ENCODE measurements around the gene GALNTL6.

GALNTL6 gene

DNA sequence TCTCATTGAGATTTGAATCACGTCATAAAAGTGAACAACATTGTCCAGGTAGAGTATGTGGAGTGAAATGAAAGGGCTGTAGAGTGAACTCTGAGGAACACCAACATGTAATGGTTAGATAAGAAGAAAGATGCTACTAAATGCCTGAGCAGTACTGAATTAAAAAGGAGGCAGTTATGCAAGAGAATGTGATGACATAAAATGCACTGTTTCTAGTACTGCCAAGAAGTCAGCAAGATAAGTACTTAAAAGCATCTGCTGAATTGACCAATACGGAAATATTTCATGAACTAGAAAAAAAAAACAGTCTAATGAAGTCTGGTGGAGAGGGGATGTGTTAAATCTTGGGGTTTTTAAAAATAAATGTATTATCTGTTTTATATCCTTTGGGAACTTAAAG, 771.6 kb downstream of the GALNTL6 start:
- DNase-seq: no peak

DNA sequence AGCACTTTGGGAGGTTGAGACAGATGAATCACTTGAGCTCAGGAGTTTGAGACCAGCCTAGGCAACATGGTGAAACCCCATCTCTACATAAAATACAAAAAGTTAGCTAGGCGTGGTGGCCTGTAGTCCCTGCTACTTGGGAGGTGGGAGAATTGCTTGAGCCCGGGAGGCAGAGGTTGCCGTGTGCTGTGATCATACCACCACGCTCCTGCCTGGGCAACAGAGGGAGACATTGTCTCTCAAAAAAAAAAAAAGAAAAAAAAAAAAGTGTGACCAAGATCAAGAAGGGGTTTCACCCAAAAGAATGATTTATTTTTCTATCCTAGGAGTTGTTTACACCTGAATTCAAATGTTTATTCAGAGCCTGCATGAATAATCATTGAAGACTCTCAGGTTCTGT, 783.0 kb downstream of the GALNTL6 start:
- no peak for DNase-seq

DNA sequence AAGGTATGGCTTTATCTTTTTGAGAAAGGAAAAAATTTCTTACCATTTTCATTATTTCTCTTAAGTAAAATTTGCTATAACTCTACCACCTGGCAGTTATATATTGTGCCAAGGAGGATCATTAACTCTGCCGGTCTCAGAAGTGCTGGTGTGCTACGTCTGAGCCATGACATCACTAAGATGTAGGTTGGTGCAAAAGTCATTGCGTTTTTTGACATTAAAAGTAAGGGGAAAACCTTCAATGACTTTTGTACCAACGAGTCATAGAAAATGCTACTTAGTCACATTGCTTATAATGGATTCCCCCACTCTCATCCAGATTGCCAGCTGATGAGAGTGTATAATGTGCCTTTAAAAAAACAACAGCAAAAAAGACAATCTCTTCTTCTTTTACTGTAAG, 786.4 kb downstream of the GALNTL6 start:
- no peak for DNase-seq

DNA sequence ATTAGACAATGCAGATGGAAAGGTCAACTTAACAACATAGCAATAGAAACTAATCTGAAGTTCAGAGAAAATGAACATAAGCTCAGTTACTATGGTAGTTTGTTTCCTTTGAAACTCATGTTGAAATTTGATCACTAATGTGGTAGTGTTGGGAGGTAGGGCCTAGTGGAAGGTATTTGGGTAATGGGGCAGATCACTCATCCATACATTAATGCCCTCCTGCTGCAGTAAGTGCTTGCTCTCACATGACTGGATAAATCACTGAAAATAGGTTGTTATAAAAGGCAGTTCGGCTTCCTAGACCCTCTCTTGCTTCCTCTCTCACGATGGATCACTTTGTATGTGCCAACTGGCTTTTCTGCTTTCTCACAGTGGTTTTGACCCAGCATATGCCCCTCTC, 788.0 kb downstream of the GALNTL6 start:
- DNase-seq: no peak

DNA sequence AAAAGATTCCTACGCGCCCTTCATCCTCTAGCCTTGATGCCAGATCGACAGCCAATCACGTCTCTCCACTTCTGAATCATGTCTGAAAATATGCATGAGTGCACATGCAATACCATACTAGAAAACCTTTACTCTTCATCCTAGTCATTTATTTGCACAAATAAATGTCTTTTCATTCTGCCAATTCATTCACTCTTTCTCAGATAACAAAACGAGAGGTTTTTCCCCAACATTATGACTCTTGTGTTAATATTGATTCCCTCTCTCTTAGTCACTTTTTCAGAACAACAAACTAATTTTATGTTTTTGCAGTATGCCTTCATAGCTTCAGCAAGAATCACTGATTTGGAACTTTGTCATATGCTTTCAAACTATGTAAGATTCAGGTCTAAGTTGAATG, 806.0 kb downstream of the GALNTL6 start:
- no peak for DNase-seq

DNA sequence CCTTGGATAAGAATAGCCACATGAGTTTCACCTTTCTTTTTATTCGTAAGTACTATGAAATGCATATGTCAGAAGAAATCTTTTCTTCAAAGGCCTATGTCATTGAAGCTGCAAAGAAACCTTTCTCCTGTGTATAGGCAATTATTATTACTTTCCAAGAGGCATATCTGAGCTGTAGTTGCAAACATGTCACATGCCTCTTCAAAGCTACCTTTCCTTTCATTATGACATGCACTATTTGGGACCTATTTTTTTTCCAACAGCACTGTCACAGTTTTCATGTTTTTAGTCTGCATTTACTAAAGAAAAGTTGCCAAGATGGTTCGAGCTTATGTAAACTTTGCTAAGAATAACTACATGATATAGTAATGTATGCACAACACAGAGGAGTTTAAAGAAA, 806.6 kb downstream of the GALNTL6 start:
- no peak for DNase-seq

DNA sequence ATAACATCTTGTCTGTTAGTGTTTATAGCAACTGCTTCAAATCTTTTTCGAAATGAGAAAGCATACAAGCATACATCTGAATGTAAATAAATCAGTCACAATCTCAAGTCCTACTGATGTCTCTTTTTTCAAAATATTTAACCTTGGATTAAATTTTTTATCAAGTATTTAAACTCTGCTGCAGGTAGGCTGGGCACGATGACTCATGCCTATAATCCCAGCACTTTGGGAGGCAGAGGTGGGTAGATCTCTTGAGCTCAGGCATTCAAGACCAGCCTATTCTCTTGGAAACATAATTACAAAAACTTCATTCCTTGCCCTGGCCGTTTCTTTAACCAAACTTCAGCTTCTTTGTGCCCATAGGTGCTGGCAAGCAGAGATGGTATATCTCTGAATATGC, 815.1 kb downstream of the GALNTL6 start:
- no peak for DNase-seq

DNA sequence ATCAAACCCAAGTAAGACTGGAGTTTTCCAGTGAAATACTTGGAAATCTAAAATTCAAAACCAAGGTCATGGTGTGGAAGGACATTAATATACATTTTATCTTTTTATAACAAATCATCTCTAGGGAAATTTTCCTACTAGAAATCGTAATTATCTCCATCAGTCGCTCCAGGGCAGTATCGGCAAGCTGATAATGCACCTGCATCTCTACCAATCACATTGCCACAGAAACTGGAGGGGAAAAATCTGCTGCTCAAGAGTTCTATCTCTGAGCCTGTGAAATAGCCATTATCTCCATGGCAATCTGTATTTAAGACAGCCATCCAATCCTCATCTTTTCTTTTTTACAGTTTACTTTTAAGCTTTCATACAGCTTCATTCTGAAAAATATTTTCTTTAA, 817.1 kb downstream of the GALNTL6 start:
- DNase-seq: no peak

DNA sequence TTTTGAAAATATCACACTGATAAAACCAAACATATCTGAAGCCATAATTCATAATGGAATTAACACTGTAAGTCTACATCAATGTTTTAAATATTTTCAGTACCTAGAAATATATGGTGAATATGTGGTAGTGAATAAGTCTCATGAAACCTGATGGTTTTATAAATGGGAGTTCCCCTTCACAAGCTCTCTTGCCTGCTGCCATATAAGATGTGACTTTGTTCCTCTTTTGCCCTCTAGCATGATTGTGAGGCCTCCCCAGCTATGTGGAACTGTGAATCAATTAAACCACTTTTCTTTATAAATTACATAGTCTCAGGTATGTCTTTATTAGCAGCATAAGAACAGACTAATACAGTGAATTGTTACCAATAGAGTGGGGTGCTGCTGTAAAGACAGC, 818.6 kb downstream of the GALNTL6 start:
- DNase-seq: no peak

DNA sequence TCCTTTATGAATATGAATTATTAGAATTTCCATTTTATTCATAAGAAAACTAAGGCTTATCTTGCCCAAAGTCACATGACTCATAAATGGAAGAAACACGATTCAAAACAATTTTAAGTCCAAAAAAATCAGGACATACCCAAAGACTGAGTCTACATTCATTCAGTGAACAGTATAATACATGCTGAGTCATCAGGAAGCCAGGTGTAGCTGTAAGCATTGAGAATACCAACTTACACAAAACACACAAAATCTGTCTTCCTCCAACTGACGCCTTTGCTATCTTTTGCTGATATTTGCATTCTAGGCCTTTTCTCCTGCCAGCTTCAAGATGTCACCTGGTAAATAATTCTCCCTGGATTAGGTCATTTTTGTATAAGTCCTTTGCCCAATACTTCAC, 835.3 kb downstream of the GALNTL6 start:
- DNase-seq: no peak

DNA sequence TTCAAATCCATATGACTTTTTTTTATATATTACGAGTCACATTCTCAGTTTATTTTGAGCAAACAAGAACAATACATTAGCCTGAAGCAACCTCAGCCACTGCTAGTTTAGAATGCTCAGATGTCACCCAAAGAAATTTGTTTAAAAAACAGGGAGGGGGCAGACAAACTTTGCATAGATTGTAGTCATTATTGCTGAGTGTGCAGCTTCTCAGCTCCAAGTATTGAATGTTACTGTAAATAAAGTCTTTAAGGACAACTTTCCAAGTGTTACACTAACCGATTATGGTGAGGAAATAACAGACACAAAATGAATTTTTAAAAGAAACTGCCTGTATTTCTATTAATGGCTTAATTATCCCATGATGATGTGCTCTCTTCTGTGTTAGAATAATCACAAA, 835.9 kb downstream of the GALNTL6 start:
- DNase-seq: no peak

DNA sequence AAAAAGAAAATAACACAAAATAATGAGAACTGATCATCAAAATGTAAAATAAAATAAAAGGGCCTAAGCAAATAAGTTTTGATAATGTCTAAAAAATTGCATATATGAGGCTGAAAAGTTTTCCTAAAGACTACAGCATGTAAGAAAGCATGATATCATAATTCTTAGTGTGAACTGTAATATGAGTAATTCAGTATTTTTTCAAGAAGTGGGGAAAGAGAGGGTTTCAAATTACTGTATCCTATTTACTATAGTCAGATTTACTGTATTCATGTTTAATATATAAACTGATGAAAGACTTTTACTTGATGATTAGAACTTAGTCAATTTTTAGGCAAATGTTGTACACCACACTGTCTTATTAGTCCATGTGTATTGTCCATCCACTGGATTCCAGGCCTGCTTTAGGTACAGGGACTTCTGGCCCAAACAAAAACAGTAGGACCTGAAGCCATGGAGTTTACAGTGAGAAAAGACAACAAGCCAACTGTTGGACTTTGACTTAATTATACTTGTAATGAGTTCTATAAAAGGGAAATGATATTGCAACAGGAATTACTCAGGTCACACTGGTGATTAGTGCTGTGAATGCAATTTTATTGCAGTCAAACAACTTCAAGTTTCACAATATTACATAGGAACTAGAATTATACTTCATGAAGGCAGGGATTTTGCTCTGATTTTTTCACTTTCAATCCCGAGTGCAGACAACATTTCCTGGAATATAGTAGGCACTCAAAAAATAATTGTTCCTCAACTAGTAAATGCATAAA, 837.7 kb downstream of the GALNTL6 start:
- DNase-seq: no peak

DNA sequence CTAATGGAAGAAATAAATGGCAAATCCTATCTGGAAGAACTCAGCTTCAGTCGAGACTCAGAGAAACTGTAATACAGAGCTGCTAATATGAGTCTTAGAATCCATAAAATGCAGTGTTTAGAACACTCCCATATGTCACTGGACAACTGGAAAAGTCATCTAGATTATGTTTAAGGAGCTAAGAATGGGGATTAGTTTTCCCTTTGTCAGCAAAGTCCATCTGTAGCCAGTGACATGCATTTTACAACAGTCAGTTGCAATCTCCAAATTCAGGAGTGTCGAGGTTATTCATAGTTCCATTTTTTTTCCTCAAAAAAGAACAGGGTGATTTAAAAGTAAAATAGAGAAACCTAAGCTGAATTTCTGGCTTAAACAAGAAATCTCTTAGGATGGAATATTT, 838.8 kb downstream of the GALNTL6 start:
- no peak for DNase-seq

DNA sequence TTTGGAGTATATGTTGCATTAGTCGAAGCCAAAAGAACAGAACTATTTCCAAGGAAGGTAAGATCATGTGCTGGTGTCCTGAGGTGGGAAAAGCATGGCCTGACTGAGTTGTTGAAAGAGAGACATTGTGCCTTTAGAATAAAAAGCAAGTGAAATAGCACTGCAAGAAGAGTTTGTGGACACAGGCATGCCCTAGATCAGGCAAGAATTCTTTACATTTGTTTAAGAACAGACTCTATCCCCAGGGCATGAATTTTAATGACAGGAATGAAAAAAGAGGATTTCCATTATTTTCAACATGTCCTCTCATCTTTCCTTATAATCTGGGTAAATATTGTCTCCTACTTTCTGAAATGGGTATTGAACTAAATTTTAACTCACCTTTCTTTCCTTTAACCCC, 839.2 kb downstream of the GALNTL6 start:
- no peak for DNase-seq

DNA sequence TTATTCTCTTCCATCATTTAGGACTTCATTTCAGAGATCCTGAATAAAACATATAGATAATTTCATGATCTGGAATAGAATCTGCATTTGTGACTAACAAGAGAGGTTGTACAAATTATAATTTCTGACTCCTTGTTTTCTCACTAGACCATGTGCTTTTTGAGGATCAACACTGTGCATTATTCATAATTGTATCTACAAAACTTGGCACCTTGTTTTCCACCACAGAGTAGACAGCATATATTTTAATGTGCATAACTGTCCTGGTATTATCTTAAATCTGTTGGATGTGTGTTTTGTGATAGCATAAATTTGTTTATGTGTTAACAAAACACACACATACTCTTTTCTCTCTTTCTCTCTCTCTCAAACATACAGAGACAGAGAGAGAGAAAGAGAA, 840.5 kb downstream of the GALNTL6 start:
- DNase-seq: no peak

DNA sequence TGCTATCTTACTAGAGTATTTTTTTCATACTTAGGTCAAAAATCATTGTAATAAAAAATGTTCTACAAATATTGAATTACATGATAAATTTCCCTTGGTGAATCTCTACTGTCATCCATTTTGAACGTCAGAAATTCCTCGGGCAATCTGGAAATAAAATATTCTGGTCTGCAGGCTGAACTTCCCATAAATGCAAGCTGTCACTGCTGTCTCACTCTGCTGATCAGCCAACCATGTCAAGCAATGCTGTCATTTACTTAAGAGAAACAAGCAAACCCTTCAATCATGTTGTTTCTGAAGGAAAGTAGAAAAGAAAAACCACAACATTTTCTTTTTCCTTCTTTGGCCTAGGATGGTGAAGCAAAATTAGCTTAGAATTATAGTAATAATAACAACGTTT, 841.3 kb downstream of the GALNTL6 start:
- no peak for DNase-seq

DNA sequence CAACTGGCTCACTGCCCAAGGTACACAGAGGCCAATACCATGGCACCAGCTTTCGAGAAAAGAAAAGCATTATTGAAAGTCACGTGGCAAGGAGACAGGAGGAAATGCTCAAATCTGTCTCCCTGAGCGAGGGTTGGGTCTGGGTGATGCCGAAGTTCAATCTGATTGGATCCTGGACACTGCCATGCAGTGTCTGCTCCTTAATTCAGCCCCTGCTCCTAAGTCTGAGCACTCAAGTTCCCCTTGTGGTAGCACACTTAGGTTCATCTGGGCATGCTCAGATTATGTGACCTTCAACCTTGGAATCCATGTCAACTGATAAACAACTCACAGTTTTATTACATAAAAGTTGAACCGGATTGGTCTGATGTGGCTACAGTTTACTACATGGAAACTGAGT, 842.9 kb downstream of the GALNTL6 start:
- DNase-seq: no peak

DNA sequence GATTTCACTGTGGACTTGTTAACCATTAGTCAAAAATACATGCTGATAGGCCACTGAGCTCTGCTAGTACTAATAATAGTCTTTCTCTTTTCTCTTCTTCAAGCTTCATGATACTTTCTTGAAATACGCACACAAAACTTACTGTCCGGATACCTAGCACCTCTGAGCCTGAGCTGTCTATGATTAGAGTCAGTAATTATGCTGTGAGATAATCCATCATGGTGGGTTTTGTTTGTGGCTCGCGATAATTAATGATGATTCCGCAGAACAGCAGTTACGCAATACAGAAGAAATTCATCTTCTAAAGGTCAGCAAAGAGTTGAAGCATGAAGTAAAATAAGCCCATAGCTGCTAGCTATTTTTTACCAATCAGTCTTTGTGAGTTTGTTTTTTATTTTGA, 843.9 kb downstream of the GALNTL6 start:
- no peak for DNase-seq

DNA sequence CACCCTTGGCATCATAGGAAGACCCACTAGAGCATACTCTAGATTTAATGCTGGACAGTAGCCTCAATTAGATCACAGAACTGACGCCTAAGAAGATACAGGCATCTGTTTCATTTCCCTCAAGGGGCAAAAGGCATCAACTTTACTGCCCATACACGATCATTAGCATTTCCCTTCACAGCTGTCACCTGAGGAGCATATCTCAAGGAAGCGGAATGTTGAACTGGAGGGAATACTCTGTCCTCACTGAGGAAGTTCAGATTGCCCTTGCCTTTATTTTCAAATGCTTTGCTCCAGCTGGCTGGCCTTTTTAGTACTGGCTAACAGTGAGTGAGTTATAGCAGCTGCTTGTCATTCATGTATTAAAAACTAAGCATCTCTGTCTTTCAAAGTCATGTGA, 847.0 kb downstream of the GALNTL6 start:
- no peak for DNase-seq

DNA sequence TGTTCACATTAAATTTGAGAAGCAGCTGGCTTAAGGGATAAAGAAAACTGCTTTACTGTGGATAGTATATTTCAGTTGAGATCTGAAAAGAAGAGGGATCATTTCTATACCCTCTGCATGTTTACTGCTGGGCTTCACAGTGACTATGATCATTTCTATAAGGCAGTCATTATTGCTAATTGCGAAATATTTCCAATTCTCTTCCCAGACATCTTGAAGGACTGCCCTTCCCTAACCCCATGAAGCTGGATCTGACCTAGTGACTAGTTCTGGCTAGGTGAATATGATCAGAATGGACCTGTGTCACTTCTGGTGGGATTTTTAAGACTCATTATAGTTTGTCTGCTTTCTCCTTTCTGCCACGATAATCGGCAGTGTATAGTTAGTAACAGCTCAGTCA, 848.9 kb downstream of the GALNTL6 start:
- no peak for DNase-seq

DNA sequence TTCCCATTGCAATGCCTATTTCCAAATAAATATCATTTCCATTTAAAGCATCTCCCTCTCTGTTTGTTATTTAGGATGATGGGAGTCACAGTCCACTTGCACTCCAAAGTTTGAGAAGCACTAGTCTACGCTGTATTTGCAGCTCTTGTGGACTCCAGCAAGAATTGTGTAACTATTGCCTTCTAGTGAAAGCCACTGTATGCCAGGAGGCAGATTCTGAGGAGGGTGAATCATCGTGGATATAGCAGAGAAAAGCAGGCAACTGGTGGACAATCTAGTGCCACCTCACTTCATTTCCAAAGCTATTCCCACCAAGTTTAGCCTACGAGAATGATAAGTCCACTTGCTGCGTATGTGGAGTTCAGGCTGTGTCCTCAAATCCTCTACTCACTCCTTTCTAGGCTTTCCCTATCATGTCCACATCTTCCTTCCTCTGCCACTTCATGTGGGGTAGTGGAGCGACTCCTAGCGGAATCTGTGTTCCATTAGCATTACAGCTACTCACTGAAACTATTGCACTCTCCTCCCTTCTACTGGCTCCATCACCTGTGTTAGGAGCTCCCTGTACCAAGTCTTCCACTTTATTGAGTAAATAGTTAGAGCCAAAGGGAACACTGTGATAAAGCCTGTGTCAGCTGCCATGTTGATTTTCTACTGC, 853.6 kb downstream of the GALNTL6 start:
- DNase-seq: no peak

DNA sequence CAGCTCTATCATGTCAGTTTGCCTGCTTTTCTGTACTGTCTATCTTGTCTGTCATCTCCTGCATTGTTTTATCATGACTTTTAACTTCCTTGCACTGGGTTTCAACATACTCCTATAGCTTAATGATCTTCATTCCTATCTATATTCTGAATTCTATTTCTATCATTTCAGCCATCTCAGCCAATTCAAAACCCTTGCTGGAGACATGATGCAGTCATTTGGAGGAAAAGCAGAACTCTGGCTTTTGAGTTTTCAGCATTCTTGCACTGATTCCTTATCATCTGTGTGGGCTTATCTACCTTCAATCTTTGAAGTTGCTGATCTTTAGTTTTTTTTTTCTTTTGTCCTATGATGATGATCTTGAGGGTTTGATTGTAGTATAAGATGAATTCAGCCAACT, 861.6 kb downstream of the GALNTL6 start:
- no peak for DNase-seq

DNA sequence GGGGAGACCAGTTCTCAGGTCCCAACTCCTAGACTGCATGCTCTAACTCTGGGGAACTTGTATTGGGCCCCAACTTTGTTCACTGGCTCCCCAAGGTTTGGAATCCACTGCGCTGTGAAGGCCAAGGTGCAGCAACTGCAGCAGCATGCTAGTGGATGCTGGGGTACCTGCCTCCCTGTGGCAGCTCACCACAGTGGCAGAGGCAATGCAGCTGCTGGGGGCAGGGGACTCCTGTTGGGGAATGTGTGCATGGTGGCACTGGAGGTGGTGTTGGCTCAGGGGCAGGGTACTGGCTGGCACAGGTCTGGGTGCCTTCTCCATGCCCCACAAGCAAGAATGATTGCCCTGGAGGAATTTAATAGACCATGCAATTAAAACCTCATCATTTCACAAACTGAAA, 862.0 kb downstream of the GALNTL6 start:
- DNase-seq: no peak

DNA sequence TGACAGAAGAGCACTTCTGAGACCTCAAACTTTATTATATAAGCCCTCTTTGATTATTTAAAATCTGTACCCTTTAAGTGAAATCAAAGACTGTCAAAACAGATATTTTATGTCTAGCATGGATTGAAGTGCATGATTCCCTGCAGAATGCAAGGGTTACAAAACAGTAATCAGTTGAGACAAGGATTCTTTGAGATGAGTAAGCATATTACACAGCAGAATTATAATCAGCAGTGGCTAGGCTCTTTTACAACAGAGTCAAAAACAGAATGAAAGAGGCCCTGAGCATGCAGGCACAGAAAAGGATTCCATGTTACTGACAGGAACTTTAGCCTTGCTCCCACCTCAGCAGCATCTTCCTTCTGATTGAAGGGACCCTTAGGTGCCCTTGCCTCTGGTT, 867.5 kb downstream of the GALNTL6 start:
- no peak for DNase-seq

DNA sequence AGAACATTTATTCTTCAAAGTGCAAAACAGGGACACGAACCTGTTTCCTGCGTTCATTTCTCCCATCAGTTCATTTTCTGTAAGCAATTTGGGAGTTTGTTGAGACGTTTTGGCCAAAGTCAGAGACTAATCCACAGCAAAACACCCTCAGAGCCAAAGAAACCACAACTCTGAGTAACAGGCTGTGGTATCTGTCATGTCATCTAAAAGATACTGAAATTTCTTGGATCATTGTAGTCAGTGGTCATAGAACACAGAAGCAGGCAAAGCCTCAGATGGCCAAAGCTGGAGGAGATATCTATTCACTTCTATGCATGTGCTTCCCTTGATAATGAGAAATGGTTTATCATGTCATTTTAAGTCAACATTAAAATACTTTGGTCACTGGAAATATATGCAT, 869.8 kb downstream of the GALNTL6 start:
- DNase-seq: no peak

Data from central memory CD4-positive, alpha-beta T cell (primary cell).